HG03025 (cell line): Measurements from ENCODE around the gene CHSY1.
"Not testable (repeated sequence)": the region's sequence is repeated elsewhere in the genome, so short reads cannot be mapped to it uniquely, and the experiment has no call there.

Source experiments
- ATAC-seq: cut with Tn5 transposase; IDR thresholded peaks from one replicate; pipeline ENCODE4 v1.9.1; 2021; ENCODE audit warnings: mild to moderate bottlenecking, moderate library complexity; ENCODE audit not compliant: unreplicated experiment, low FRiP score

Gene CHSY1

GRCh38 chr15:101251830-101252820 lies at the start of gene CHSY1:
TSS of gene CHSY1 (minus strand) at chr15:101252048. CDS start at chr15:101251456, 592 bp downstream.
- peak; percentile 61 for ATAC-seq

- ATAC-seq = no peak
Observed at GRCh38 chr15:101296418-101297405, 44.9 kb upstream of the CHSY1 start.

- no peak for ATAC-seq
Observed at GRCh38 chr15:101295607-101296161, 43.8 kb upstream of the CHSY1 start.

- ATAC-seq = peak; percentile 80
Observed at GRCh38 chr15:101294731-101295606, 43.1 kb upstream of the CHSY1 start, which contains the start of gene SNRPA1. TSS of gene SNRPA1 (minus strand) at chr15:101295248. CDS start at chr15:101295178, 70 bp downstream.

GRCh38 chr15:101293122-101293521 lies 41.3 kb upstream of the CHSY1 start:
- ATAC-seq = no peak

GRCh38 chr15:101288905-101289513 lies 37.2 kb upstream of the CHSY1 start:
- ATAC-seq = no peak

GRCh38 chr15:101287342-101287741 lies 35.5 kb upstream of the CHSY1 start:
- not testable (repeated sequence) for ATAC-seq

GRCh38 chr15:101286471-101287114 lies 34.7 kb upstream of the CHSY1 start:
- no peak for ATAC-seq

- ATAC-seq = no peak
Observed at GRCh38 chr15:101283931-101284330, 32.1 kb upstream of the CHSY1 start.

- ATAC-seq = no peak
Observed at GRCh38 chr15:101280007-101280406, 28.2 kb upstream of the CHSY1 start.

GRCh38 chr15:101277943-101278564 lies 26.2 kb upstream of the CHSY1 start:
- ATAC-seq = no peak

GRCh38 chr15:101277038-101277822 lies 25.4 kb upstream of the CHSY1 start, which contains the start of gene SELENOS:
TSS of gene SELENOS (minus strand) at chr15:101277485. CDS start at chr15:101277417, 68 bp downstream.
- ATAC-seq = peak; percentile 80

- ATAC-seq = peak; percentile 4
Observed at GRCh38 chr15:101276501-101277037, 24.7 kb upstream of the CHSY1 start.

GRCh38 chr15:101275018-101275417 lies 23.2 kb upstream of the CHSY1 start:
- ATAC-seq = peak; percentile 30

GRCh38 chr15:101273534-101273933 lies 21.7 kb upstream of the CHSY1 start:
- ATAC-seq = no peak

- ATAC-seq = no peak
Observed at GRCh38 chr15:101272584-101272983, 20.7 kb upstream of the CHSY1 start.
